Amygdala (tissue), 56 donors: ENCODE results near the gene LSM5.
"Not testable (repeated sequence)": the region's sequence is repeated elsewhere in the genome, so short reads cannot be mapped to it uniquely, and the experiment has no call there.

Source experiments
- DNase-seq, 56 donors: peaks; one replicate each; lab custom pipeline; 2025; lab: John Stamatoyannopoulos, UW

LSM5 gene

GRCh38 chr7:32506266-32507054 is 16.3 kb upstream of the LSM5 start:
- DNase-seq = no peak

GRCh38 chr7:32502728-32503127 is 12.5 kb upstream of the LSM5 start:
- DNase-seq = no peak

- no peak for DNase-seq
Observed at GRCh38 chr7:32501522-32501921, 11.3 kb upstream of the LSM5 start.

- peak in 1 of 56 donors; percentile 4 for DNase-seq
Observed at GRCh38 chr7:32500922-32501341, 10.8 kb upstream of the LSM5 start.

GRCh38 chr7:32500216-32500615 is 10.0 kb upstream of the LSM5 start:
- not testable (repeated sequence) for DNase-seq

GRCh38 chr7:32499755-32500154 is 9.6 kb upstream of the LSM5 start:
- not testable (repeated sequence) for DNase-seq

- DNase-seq = peak in 2 of 56 donors; percentile 12 to 47
Observed at GRCh38 chr7:32496052-32496813, 6.1 kb upstream of the LSM5 start.

GRCh38 chr7:32495298-32496051 is 5.3 kb upstream of the LSM5 start, which contains the start of gene AVL9:
Gene AVL9, plus strand, starts transcription at chr7:32495489. Its CDS starts 221 bp downstream, at chr7:32495710.
- DNase-seq = peak; percentile 54 to 100 (median 95)

GRCh38 chr7:32494946-32495297 is 4.7 kb upstream of the LSM5 start:
- no peak for DNase-seq

- no peak for DNase-seq
Observed at GRCh38 chr7:32489788-32490126, 423 bp downstream of the LSM5 start.

GRCh38 chr7:32481921-32482320 is 8.3 kb downstream of the LSM5 start:
- no peak for DNase-seq

GRCh38 chr7:32481176-32481575 is 9.0 kb downstream of the LSM5 start:
- no peak for DNase-seq

GRCh38 chr7:32479574-32480200 is 10.5 kb downstream of the LSM5 start:
- peak in 3 of 56 donors; percentile 1 to 18 (median 3) for DNase-seq

- no peak for DNase-seq
Observed at GRCh38 chr7:32477649-32477980, 12.6 kb downstream of the LSM5 start.

- DNase-seq = no peak
Observed at GRCh38 chr7:32476816-32477648, 13.1 kb downstream of the LSM5 start.

- no peak for DNase-seq
Observed at GRCh38 chr7:32474008-32474407, 16.2 kb downstream of the LSM5 start.

GRCh38 chr7:32472015-32472414 is 18.2 kb downstream of the LSM5 start:
- DNase-seq = no peak

- no peak for DNase-seq
Observed at GRCh38 chr7:32470871-32471270, 19.3 kb downstream of the LSM5 start.

- not testable (repeated sequence) for DNase-seq
Observed at GRCh38 chr7:32470004-32470403, 20.2 kb downstream of the LSM5 start.
